Caki2 (cell line): ENCODE measurements around the gene VLDLR. TPM values are rescaled to one million over a fixed set of nuclear protein-coding genes. Genes with fewer than 3 reads are reported as not detected.

Source experiments
- DNase-seq: peaks from one replicate; pipeline ENCODE4 v3.0.0-alpha.2; 2015; ENCODE audit warnings: low read depth
- in situ Hi-C: cut with HindIII; loops from 2 replicates; pipeline ENCODE4 v1.10.0; 2016; ENCODE audit warnings: low sequenced_read_pairs, low pct_unique_long_range_greater_than_20kb, mixed read lengths
- total RNA-seq: library from RNA; depleted of rRNA; stranded (reverse); fragments of >200 nt; shearing (Covaris generic); gene quantifications from 2 replicates; pipeline ENCODE4 v1.2.3, GENCODE V29; 2014; ENCODE audit warnings: low replicate concordance

The VLDLR gene
- total RNA-seq, 1 experiment from 2014 or later = 26.6 TPM

GRCh38 chr9:2616692-2617377, 4.8 kb upstream of the VLDLR start:
- DNase-seq = no peak
- in situ Hi-C loops = no loop called here

- in situ Hi-C loops = no loop called here
These were observed 3.3 kb upstream of the VLDLR start for GRCh38 chr9:2618289-2618688.

GRCh38 chr9:2620919-2621721, 467 bp upstream of the VLDLR start:
- in situ Hi-C loops = no loop called here
- peak; percentile 77 for DNase-seq

More at GRCh38 chr9:2618289-2618688, 3.3 kb upstream of the VLDLR start:
- no peak for DNase-seq

- in situ Hi-C loops = no loop called here
- DNase-seq = no peak
These were observed 1.1 kb downstream of the VLDLR start for GRCh38 chr9:2622461-2623287.

GRCh38 chr9:2623288-2624050, 1.9 kb downstream of the VLDLR start:
- DNase-seq = peak; percentile 92
- in situ Hi-C loops = no loop called here

- DNase-seq = no peak
- in situ Hi-C loops = no loop called here
These were observed 2.6 kb downstream of the VLDLR start for GRCh38 chr9:2624051-2624682.

GRCh38 chr9:2625427-2625826, 3.8 kb downstream of the VLDLR start:
- no peak for DNase-seq
- in situ Hi-C loops = no loop called here

GRCh38 chr9:2628919-2629318, 7.3 kb downstream of the VLDLR start:
- in situ Hi-C loops = no loop called here
- DNase-seq = no peak

- in situ Hi-C loops = no loop called here
- DNase-seq = no peak
These were observed 8.6 kb downstream of the VLDLR start for GRCh38 chr9:2630158-2630557.

GRCh38 chr9:2631263-2631662, 9.7 kb downstream of the VLDLR start:
- DNase-seq = no peak
- in situ Hi-C loops = no loop called here

- in situ Hi-C loops = no loop called here
- no peak for DNase-seq
These were observed 12.6 kb downstream of the VLDLR start for GRCh38 chr9:2634153-2634552.

- in situ Hi-C loops = no loop called here
These were observed 13.2 kb downstream of the VLDLR start for GRCh38 chr9:2634818-2635217.

GRCh38 chr9:2635922-2636321, 14.3 kb downstream of the VLDLR start:
- no peak for DNase-seq
- in situ Hi-C loops = no loop called here

More at GRCh38 chr9:2634818-2635217, 13.2 kb downstream of the VLDLR start:
- DNase-seq = no peak

- no peak for DNase-seq
- in situ Hi-C loops = no loop called here
These were observed 15.8 kb downstream of the VLDLR start for GRCh38 chr9:2637390-2637789.

GRCh38 chr9:2638871-2639673, 17.5 kb downstream of the VLDLR start:
- in situ Hi-C loops = no loop called here

GRCh38 chr9:2639786-2640185, 18.2 kb downstream of the VLDLR start:
- in situ Hi-C loops = no loop called here
- no peak for DNase-seq

More at GRCh38 chr9:2638871-2639673, 17.5 kb downstream of the VLDLR start:
- DNase-seq = no peak

- no peak for DNase-seq
- in situ Hi-C loops = no loop called here
These were observed 19.0 kb downstream of the VLDLR start for GRCh38 chr9:2640570-2640969.
